ENCODE results near the gene MGRN1.

The MGRN1 gene

DNA sequence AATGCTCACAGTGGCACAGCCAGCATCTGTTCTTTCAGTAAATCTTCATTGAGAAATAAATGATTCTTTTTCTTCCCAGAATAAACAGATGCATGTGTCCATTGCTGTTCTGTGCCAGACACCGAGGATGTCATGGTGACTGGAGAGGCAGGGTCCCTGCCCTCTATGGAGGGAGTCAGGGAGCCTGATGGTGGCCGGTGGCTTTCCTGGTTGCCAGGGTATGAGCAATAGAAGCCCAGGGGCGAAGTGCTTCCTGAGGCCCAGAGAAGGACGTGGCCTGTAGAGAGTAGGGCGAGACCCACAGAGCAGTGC is 38.8 kb downstream of the MGRN1 start:
- TF ChIP-seq, protein P1, sequence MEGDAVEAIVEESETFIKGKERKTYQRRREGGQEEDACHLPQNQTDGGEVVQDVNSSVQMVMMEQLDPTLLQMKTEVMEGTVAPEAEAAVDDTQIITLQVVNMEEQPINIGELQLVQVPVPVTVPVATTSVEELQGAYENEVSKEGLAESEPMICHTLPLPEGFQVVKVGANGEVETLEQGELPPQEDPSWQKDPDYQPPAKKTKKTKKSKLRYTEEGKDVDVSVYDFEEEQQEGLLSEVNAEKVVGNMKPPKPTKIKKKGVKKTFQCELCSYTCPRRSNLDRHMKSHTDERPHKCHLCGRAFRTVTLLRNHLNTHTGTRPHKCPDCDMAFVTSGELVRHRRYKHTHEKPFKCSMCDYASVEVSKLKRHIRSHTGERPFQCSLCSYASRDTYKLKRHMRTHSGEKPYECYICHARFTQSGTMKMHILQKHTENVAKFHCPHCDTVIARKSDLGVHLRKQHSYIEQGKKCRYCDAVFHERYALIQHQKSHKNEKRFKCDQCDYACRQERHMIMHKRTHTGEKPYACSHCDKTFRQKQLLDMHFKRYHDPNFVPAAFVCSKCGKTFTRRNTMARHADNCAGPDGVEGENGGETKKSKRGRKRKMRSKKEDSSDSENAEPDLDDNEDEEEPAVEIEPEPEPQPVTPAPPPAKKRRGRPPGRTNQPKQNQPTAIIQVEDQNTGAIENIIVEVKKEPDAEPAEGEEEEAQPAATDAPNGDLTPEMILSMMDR (IDR thresholded peaks at IDR 0.05; ENCODE audit: low read depth, low read length, missing control alignments), result no peak
- no peak overlapping the region for H3K4me3 ChIP-seq (replicated peaks; ENCODE audit: low read depth, low read length)
- DNase-seq (ENCODE audit: extremely low read depth, low read depth), result no peak

DNA sequence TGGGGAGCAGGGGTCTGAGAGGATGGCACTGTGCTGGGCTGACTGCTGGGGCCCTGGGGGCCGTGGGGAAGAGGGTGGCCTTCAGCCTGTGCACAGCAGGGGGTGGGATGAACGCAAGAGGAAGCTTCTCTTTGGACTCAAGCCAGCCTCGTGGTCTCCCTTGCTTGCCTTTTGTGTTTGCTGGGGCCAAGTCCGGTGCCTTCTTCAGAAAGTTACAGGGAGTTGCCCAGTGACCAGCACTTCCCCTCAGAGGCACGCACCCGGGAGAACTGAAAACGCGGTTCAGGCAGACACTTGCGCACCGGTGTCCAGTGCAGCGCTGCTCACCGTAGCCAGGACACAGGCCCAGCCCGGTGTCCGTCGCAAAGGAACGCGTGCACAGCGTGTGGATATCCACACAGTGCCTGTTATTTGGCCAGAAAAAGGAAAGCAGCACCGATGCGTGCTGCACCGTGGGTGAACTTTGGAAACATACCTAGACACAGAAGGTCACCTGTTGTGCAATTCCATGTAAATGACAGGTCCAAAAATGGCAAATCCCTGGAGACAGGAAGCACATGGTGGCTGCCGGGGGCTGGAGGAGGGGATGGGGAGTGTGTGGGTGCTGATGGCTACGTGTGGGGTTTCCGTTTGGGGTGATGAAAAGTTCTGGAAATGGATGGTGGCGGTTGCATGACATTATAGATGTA is 39.3 kb downstream of the MGRN1 start:
- TF ChIP-seq, protein P1 (IDR thresholded peaks at IDR 0.05; ENCODE audit: low read depth, low read length, missing control alignments), result no peak
- no peak overlapping the region for H3K4me3 ChIP-seq (replicated peaks; ENCODE audit: low read depth, low read length)
- DNase-seq (ENCODE audit: extremely low read depth, low read depth), result no peak

DNA sequence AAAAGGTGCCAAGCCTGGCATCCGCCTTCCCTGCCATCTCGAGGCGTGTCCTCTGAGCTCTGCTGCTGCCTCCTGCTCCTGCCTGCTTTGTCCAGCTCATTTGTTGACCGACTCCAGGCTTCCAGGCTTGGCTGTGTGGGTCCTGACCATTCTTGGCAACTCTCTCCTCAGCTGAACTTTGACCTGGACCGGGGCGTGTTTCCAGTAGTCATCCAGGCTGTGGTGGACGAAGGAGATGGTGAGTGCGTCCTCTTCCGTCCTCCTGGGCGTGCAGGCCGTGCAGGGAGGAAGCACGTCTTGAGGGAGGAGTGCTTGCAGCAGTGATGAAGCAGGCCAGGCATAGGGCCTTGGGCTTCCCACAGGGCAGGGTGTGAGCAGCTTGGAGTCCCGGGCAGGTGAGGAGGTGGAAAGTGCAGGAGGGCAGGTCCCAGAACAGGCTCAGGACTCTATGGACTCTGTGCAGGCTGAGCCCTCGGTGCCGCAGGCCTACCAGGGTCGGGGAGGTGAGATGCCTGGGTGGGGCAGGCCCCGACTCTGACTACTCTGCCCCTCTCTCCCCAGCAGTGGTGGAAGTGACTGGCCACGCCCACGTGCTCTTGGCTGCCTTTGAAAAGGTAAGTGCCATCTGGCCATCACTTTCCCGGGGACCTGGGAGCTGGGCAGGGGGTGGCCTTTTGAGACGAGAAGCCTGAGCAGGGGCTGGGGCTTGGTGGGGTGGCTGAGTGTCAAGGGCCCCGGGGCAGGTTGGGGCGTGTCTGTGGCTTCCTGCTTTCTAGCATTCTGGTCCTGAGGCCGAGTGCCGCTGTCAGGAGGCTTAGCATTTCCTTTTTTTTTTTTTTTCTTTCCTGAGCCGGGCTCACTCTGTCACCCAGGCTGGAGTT is 40.2 kb downstream of the MGRN1 start:
- TF ChIP-seq, protein P1 (IDR thresholded peaks at IDR 0.05; ENCODE audit: low read depth, low read length, missing control alignments), result no peak
- no peak for DNase-seq (ENCODE audit: extremely low read depth, low read depth)
- H3K4me3 ChIP-seq (replicated peaks; ENCODE audit: low read depth, low read length), result no peak overlapping the region

GRCh38 chr16:4666537-4667202 is 42.0 kb downstream of the MGRN1 start:
- DNase-seq (ENCODE audit: extremely low read depth, low read depth), result no peak
- H3K4me3 ChIP-seq (replicated peaks; ENCODE audit: low read depth, low read length), result no peak overlapping the region
- TF ChIP-seq, protein P1 (IDR thresholded peaks at IDR 0.05; ENCODE audit: low read depth, low read length, missing control alignments), result no peak

DNA sequence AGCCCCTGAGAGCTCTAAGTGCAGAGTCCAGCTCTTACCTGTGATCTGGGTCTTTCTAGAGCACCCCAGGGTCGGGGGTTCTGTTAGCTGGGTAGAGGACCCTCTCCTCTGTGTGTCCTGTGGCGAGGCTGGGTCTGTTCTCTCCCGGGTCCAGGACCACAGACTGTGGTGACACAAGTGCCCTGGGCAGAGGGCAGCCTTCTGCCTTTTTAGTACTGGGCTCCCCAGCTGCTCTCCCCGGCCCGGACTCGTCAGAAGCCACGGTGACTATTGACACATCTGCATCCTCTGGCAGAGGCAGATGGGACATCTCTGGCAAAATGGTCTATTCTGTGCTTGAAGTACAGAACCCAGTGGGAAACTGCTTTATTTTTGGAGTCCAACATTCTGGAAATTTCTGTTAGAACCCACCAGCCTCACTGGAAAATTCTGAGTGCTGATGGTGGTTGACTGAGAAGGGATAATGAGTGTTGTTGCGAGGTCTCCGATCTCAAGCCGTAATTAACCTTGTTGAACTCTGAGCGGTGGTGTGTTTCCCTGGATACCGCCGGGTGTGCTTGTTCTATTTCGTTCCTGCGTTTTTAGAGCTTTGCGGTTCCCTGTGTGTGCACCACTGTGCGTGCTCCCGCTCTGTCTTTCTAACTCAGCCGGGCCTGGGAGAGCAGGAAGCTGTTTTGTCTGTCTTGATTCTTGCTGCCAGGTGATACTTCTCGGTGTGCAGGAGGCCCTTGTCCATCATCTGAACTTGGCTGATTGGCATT is 42.8 kb downstream of the MGRN1 start:
- TF ChIP-seq, protein P1 (IDR thresholded peaks at IDR 0.05; ENCODE audit: low read depth, low read length, missing control alignments), result no peak
- DNase-seq (ENCODE audit: extremely low read depth, low read depth), result no peak
- H3K4me3 ChIP-seq (replicated peaks; ENCODE audit: low read depth, low read length), result no peak overlapping the region

DNA sequence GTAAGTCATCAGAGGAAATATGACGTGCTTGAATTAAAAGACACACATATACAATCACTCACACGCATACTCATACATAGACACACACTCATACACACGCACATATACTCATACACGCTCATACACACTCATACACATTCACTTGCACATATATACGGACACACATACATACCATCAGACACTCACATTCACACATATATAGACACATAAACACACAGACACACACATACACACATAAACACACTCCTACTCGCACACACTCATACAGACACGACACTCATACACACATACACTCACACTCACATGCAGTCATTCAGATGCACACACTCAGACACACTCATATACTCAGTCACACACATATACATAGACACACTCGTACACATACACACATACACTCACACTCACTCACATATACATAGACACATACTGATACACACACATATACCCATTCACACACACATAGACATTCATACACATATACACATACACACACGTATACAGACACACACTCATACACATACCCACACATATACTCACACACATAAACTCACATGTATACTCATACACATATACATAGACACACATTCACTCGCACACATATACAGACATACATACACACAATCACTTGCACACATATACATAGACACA is 43.8 kb downstream of the MGRN1 start:
- no peak overlapping the region for H3K4me3 ChIP-seq (replicated peaks; ENCODE audit: low read depth, low read length)
- TF ChIP-seq, protein P1 (IDR thresholded peaks at IDR 0.05; ENCODE audit: low read depth, low read length, missing control alignments), result no peak
- no peak for DNase-seq (ENCODE audit: extremely low read depth, low read depth)

All from HFF-Myc (cell line).